Pancreas (tissue), 10 donors: ENCODE results near the gene CSF1R. TPM values are rescaled to one million over a fixed set of nuclear protein-coding genes. Genes with fewer than 3 reads are reported as not detected.

Experiments used
- ATAC-seq, 4 donors: fragments of 200-7000 bp; cut with Tn5 transposase; one replicate each; pipeline versions ENCODE4 v1.8.0 to v1.9.1; 2020; ENCODE audit warnings: mild to moderate bottlenecking in 4 of 4, moderate library complexity in 4 of 4
- DNase-seq, 6 donors: peaks; one replicate each; pipeline ENCODE4 v3.0.0-alpha.2; 2020
- FAIRE-seq: peaks from 2 replicates; lab custom pipeline; 2012; peaks lifted over from hg19 to GRCh38; lab: Jason Lieb, UNC
- H3K27ac ChIP-seq, 4 donors: fragments of 200-600 bp; sonication (generic); 1 replicate in 3 of 4; 2 replicates in 1 of 4; pipeline versions ENCODE4 v1.5.0 to v1.8.0; 2020
- H3K27me3 ChIP-seq, 4 donors: fragments of 200-600 bp; one replicate each; pipeline ENCODE4 v1.8.0; 2021
- H3K36me3 ChIP-seq, 3 donors: fragments of 200-600 bp; sonication (generic) in 1 of 3; one replicate each; pipeline versions ENCODE4 v1.5.0 to v1.8.0; 2020 to 2021
- H3K4me1 ChIP-seq, 3 donors: fragments of 200-600 bp; one replicate each; pipeline ENCODE4 v1.8.0; 2021
- H3K4me3 ChIP-seq, 4 donors: fragments of 200-600 bp; sonication (generic) in 2 of 4; one replicate each; pipeline versions ENCODE4 v1.5.0 to v1.8.0; 2020 to 2021
- H3K9me3 ChIP-seq, 4 donors: fragments of 200-600 bp; one replicate each; pipeline ENCODE4 v1.8.0; 2021
- CTCF ChIP-seq, 4 donors: fragments of 200-600 bp; sonication (generic) in 3 of 4; IDR thresholded peaks; one replicate each; pipeline versions ENCODE4 v1.5.0 to v1.8.0; 2021; ENCODE audit warnings: antibody characterized with exemption in 4 of 4
- WGBS, 2 donors: extraction: QIAGEN DNeasy Blood & Tissue Kit; methylation state at CpG; one replicate each; pipeline ENCODE4 v1.1.7; 2013; 5-methylcytosine and 5-hydroxymethylcytosine counted together
- intact Hi-C, 3 donors: fragments of 100-400 bp; cut with DNase I; formaldehyde crosslinking; loops; one replicate each; pipeline versions ENCODE4 v1.11.1 to v1.14.2; 2022
- polyA plus RNA-seq, 2 donors: library from polyadenylated mRNA; stranded (reverse); fragments of 200-250 nt; gene quantifications; one replicate each; pipeline ENCODE4 v1.2.3, GENCODE V29; 2013
- total RNA-seq, 6 donors: library from RNA; stranded (reverse); fragmentation: NEBNext Ultra II Directional in 4 of 6; extraction: Animal tissue kit (Norgen Biotek cat#: 25700) in 4 of 6; gene quantifications; one replicate each; pipeline versions ENCODE4 v1.2.1 to v1.2.4, GENCODE V29; 2021 to 2023
- donor health status: healthy with polysubstance abuse.
- donor health status: DM: no; HTN: no; CAD: no; lungs with moderate emphysema.
- donor health status: DM: no; HTN: no; CAD: no.
- donor health status: control.
- donor health status: control.
- donor health status: Bipolar disorder and iron deficiency.
- donor health status: DM: yes; HTN: yes; CAD: no.
- donor health status: DM: no; HTN: no; CAD: no.
- donor health status: DM: no; HTN: no; CAD: no.
- donor health status: DM: yes; HTN: yes; CAD: no.

The CSF1R gene
- total and polyA plus RNA-seq, 8 donors = 1.4 to 51.2 (median 4.1) TPM

GRCh38 chr5:150046031-150046430, 40.3 kb downstream of the CSF1R start:
- no peaks in the 10 kb centered on the region for H3K4me1 ChIP-seq
- 95 to 97% methylated on average over 6 of the region's 6 CpGs for WGBS, 2 donors
- intact Hi-C loops = no loop called here
- no peak overlapping the region for H3K4me3 ChIP-seq
- no peaks in the 10 kb centered on the region for H3K9me3 ChIP-seq
- H3K27me3 ChIP-seq = no peaks in the 10 kb centered on the region
- H3K27ac ChIP-seq = no peak overlapping the region
- no peak for ATAC-seq
- no peak for TF ChIP-seq CTCF (IDR thresholded peaks at IDR 0.05)
- no peak for FAIRE-seq
- peaks cover 2 to 76% (median 23%) of the 10 kb centered on the region in 3 donors for H3K36me3 ChIP-seq
- no peak for DNase-seq

- H3K36me3 ChIP-seq = peaks cover 4 to 76% (median 28%) of the 10 kb centered on the region in 3 donors
- no peak overlapping the region for H3K4me3 ChIP-seq
- H3K27me3 ChIP-seq = no peaks in the 10 kb centered on the region
- no peaks in the 10 kb centered on the region for H3K4me1 ChIP-seq
- ATAC-seq (no peak), FAIRE-seq (no peak), DNase-seq (no peak)
- TF ChIP-seq CTCF (IDR thresholded peaks at IDR 0.05) = no peak
- H3K27ac ChIP-seq = no peak overlapping the region
- H3K9me3 ChIP-seq = no peaks in the 10 kb centered on the region
- intact Hi-C loops = no loop called here
- WGBS, 2 donors = 85 to 88% methylated on average over 6 of the region's 6 CpGs
These were observed 40.8 kb downstream of the CSF1R start for GRCh38 chr5:150045549-150045948.

GRCh38 chr5:150044712-150045111, 41.6 kb downstream of the CSF1R start:
- no peaks in the 10 kb centered on the region for H3K27me3 ChIP-seq
- TF ChIP-seq CTCF (IDR thresholded peaks at IDR 0.05) = no peak
- FAIRE-seq (no peak), DNase-seq (no peak), ATAC-seq (no peak)
- intact Hi-C loops = no loop called here
- H3K27ac ChIP-seq = no peak overlapping the region
- H3K4me1 ChIP-seq = no peaks in the 10 kb centered on the region
- peaks cover 7 to 73% (median 25%) of the 10 kb centered on the region in 3 donors for H3K36me3 ChIP-seq
- no peaks in the 10 kb centered on the region for H3K9me3 ChIP-seq
- 87 to 91% methylated on average over 7 of the region's 7 CpGs for WGBS, 2 donors
- no peak overlapping the region for H3K4me3 ChIP-seq

- FAIRE-seq = no peak
- Histone ChIP-seq H3K4me1 (no peaks in the 10 kb centered on the region), H3K36me3 (peaks cover 7 to 69% (median 25%) of the 10 kb centered on the region in 3 donors), H3K27ac (no peak overlapping the region), H3K4me3 (no peak overlapping the region), H3K27me3 (no peaks in the 10 kb centered on the region), H3K9me3 (no peaks in the 10 kb centered on the region)
- no peak for TF ChIP-seq CTCF (IDR thresholded peaks at IDR 0.05)
- no peak for DNase-seq
- no peak for ATAC-seq
- intact Hi-C loops = no loop called here
These were observed 42.0 kb downstream of the CSF1R start for GRCh38 chr5:150044329-150044681.

GRCh38 chr5:150043657-150044328, 42.6 kb downstream of the CSF1R start:
- no peak for TF ChIP-seq CTCF (IDR thresholded peaks at IDR 0.05)
- no peak for FAIRE-seq
- Histone ChIP-seq H3K36me3 (peaks cover 7 to 64% (median 25%) of the 10 kb centered on the region in 3 donors), H3K4me1 (no peaks in the 10 kb centered on the region), H3K9me3 (no peaks in the 10 kb centered on the region), H3K27ac (no peak overlapping the region), H3K4me3 (no peak overlapping the region), H3K27me3 (no peaks in the 10 kb centered on the region)
- ATAC-seq = peak in 1 of 4 donors; percentile 41
- intact Hi-C loops = no loop called here
- 78 to 81% methylated on average over 4 of the region's 4 CpGs for WGBS, 2 donors
- no peak for DNase-seq
